Islet precursor cell (in vitro differentiated cells): ENCODE measurements around the gene UNC45A.
"Not testable (repeated sequence)": the region's sequence is repeated elsewhere in the genome, so short reads cannot be mapped to it uniquely, and the experiment has no call there.

Experiments used
- DNase-seq: peaks from one replicate; pipeline ENCODE4 v3.0.0-alpha.2; 2018

UNC45A gene, protein sequence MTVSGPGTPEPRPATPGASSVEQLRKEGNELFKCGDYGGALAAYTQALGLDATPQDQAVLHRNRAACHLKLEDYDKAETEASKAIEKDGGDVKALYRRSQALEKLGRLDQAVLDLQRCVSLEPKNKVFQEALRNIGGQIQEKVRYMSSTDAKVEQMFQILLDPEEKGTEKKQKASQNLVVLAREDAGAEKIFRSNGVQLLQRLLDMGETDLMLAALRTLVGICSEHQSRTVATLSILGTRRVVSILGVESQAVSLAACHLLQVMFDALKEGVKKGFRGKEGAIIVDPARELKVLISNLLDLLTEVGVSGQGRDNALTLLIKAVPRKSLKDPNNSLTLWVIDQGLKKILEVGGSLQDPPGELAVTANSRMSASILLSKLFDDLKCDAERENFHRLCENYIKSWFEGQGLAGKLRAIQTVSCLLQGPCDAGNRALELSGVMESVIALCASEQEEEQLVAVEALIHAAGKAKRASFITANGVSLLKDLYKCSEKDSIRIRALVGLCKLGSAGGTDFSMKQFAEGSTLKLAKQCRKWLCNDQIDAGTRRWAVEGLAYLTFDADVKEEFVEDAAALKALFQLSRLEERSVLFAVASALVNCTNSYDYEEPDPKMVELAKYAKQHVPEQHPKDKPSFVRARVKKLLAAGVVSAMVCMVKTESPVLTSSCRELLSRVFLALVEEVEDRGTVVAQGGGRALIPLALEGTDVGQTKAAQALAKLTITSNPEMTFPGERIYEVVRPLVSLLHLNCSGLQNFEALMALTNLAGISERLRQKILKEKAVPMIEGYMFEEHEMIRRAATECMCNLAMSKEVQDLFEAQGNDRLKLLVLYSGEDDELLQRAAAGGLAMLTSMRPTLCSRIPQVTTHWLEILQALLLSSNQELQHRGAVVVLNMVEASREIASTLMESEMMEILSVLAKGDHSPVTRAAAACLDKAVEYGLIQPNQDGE

DNA sequence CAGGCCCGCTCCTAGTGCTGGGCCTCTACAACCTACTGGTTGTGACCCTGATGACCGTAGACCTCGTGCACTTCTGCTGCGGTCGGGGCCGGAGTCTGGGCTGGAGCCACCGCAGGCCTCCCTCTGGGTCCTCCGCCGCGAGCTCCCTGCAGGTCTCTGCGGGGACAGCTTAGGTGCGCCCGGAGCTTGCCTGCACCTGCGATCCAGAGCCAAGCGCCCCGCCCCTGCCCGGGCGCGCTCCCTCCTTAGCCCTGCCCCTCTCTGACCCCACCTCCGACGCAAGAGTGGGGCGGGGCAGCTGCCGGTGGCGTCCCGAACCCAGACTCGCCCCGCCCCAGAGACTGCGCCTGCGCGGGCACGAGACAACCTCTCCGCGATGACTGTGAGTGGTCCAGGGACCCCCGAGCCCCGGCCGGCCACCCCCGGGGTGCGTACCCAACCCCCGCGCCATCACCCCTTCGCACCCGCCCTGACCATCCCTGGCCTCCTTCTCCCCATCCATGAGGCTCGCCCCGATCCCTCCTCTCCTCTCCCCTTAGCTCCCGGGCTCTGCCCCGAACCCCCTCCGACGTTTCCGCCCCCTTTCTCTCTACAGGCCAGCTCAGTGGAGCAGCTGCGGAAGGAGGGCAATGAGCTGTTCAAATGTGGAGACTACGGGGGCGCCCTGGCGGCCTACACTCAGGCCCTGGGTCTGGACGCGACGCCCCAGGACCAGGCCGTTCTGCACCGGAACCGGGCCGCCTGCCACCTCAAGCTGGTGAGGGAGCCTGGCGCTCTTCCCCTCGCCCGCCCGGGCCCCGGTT is at the start of gene UNC45A:
Gene UNC45A, plus strand, starts transcription at position 337 of the 803 bp plus-strand sequence. Its CDS starts 40 bp downstream, at position 377.
- DNase-seq = peak; percentile 97

DNA sequence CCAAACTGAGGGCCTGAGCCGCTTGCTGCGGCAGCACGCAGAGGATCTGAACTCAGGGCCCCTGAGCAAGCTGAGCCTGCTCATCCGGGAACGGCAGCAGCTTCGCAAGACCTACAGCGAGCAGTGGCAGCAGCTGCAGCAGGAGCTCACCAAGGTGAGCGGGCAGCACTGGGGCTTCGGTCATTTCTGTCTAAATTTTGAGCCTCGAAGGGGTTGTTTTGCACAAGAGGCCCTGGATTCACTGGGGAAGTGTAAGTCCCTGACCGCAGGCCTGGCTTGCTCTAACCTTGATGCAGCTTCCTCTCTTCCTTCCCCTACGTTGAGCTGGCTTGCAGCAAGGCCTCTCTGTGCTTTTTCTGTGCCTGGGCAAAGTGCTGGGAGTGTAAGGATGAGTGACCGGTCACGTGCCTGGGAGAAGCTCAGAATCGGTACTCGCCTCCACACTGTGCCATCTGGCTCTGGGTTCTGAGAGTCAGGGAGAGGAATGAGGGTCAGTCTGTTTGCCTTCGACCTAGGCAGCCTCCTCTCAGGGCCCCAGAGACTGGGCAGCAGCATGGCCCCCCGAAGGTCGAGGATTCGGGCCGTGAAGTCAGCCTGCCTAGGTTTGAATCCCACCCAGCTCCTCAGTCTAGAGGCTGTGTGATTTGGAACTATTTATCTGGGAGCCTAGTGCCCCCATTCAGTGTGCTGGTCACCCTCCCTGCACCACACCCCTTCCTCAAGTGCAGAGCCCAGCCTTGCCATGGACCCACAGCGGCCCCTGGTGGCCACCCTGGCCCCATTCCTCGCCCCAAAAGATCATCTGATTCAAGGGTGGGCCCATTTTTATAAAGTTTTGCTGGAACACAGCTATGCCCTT is 49.4 kb upstream of the UNC45A start:
- DNase-seq = peak; percentile 78

DNA sequence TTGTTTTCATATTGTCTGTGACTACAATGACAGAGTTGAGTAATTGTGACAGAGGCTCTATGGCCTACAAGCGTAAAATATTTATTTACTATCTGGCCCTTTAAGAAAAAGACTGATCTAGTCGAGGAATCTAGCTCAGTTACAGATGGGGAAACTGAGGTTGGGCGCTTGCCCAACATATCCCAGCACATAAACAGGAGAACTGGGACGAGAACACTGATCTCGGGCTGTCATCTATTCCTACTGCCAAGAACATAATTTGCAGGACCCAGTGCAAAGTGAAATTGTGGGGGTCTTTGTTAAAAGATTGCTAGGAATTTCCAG is 48.8 kb upstream of the UNC45A start:
- DNase-seq = no peak

DNA sequence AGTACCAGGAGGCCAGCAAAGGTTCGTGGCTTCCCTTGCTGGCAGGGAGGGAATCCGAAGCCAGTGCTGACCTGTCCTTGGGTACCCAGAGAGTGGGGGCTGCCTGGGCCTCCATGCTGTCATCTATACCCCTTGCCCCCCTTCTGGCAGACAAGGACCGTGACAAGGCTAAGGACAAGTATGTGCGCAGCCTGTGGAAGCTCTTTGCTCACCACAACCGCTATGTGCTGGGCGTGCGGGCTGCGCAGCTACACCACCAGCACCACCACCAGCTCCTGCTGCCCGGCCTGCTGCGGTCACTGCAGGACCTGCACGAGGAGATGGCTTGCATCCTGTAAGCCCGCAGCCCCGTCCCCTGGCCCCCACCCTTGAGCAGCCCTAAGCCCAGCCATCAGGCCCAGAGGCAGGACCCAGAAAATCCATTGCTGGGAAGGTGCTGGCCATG is 48.0 kb upstream of the UNC45A start:
- no peak for DNase-seq

DNA sequence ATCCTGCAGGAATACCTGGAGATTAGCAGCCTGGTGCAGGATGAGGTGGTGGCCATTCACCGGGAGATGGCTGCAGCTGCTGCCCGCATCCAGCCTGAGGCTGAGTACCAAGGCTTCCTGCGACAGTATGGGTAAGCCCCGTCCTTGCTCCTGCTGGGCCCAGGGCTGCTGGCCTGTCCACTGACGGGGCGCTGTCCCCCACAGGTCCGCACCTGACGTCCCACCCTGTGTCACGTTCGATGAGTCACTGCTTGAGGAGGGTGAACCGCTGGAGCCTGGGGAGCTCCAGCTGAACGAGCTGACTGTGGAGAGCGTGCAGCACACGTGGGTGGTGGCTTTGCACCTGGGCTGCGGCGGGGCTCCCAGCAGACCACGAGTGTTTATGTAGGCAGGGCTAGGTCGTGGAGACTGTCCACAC is 45.8 kb upstream of the UNC45A start:
- DNase-seq = no peak

DNA sequence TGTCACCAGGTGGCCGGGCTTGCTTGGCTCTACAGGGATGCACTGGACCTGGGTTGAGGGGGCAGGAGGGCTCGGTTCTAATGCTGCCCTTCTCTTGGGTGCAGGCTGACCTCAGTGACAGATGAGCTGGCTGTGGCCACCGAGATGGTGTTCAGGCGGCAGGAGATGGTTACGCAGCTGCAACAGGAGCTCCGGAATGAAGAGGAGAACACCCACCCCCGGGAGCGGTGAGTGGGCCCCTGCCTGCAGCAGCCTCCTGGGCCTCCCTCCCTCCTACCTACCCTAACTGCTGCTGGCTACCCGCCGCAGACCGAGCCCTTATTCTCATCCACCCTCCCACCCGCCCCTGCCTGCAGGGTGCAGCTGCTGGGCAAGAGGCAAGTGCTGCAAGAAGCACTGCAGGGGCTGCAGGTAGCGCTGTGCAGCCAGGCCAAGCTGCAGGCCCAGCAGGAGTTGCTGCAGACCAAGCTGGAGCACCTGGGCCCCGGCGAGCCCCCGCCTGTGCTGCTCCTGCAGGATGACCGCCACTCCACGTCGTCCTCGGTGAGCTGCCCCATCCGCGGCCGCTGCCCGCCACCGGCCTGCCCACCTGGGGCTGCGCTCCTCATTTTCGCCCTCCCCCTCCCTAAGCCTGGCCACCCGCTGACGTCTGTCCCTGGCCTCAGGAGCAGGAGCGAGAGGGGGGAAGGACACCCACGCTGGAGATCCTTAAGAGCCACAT is 45.2 kb upstream of the UNC45A start:
- no peak for DNase-seq

DNA sequence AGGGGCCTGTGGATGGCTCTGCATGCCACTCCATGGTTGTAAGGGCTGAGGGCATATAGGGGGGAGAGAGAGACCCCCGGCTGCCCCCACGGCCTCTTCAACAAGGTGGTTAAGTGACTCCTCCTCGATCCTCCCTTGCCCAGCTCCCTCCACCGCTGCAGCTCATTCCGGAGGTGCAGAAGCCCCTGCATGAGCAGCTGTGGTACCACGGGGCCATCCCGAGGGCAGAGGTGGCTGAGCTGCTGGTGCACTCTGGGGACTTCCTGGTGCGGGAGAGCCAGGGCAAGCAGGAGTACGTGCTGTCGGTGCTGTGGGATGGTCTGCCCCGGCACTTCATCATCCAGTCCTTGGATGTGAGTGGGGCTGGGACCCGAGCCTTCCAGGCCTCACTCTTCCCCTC is 44.2 kb upstream of the UNC45A start:
- DNase-seq = no peak

DNA sequence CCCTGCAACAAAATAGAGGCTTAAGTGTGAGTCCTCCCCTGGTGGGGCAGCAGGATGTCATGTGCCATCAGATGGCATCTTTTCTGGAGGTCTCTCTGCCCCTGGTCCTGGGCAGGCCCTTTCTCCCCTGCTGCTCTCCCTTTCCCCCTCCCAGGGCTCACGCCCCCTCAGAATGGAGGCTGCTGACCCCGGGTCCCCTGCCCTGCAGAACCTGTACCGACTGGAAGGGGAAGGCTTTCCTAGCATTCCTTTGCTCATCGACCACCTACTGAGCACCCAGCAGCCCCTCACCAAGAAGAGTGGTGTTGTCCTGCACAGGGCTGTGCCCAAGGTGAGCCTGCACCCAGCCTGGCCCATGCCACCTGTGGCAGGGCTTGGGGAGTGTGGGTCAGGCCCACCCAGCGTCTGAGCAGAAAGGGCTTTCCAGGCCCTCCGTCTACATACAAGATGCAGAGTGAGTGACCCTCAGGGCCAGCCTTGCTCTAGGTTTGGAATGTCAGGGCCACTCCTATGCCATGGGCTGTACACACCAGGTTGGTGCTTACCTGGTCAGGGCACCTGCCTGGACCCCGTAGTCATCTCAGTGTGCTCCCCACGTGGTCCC is 43.6 kb upstream of the UNC45A start:
- DNase-seq = no peak

DNA sequence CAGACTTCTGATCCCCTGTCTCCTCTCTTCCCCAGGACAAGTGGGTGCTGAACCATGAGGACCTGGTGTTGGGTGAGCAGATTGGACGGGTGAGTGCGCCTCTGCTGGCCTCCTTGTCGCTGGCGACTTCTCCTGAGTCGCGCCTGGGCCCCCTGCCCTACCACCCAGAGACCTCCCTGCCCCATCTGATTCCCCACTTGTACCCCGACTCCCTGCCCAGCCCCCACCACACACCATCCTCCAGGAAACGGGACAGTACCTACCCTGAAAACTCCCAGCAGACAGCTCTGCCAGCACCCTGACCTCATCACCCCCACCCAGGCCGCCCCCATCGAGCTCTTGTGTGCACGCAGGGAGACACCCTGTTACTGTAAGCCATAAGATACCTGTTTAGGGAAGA is 43.1 kb upstream of the UNC45A start:
- no peak for DNase-seq

DNA sequence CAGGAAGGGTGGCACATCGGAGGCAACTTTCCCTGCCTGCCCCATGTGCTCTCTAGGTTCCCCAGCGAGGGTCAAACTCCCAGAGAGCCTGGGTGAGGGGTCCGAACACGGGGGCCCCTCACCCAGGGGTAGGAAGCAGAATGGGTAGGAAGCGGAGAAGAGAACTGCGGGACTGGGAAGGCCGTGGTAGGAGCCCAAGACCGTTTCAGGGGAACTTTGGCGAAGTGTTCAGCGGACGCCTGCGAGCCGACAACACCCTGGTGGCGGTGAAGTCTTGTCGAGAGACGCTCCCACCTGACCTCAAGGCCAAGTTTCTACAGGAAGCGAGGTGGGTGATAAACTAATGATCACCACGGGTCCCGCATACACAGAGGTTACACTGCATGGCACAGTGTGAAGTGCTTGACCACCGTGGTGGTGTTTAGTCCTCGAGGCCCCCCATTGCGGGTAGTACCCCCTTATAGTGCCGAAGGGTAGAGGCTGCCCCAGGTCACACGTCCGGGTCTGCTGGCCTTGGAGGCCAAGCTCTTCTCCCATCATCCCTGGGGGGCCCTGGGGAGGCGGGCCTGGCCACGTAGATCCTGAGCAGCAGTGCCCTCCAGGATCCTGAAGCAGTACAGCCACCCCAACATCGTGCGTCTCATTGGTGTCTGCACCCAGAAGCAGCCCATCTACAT is 42.4 kb upstream of the UNC45A start:
- DNase-seq = no peak

DNA sequence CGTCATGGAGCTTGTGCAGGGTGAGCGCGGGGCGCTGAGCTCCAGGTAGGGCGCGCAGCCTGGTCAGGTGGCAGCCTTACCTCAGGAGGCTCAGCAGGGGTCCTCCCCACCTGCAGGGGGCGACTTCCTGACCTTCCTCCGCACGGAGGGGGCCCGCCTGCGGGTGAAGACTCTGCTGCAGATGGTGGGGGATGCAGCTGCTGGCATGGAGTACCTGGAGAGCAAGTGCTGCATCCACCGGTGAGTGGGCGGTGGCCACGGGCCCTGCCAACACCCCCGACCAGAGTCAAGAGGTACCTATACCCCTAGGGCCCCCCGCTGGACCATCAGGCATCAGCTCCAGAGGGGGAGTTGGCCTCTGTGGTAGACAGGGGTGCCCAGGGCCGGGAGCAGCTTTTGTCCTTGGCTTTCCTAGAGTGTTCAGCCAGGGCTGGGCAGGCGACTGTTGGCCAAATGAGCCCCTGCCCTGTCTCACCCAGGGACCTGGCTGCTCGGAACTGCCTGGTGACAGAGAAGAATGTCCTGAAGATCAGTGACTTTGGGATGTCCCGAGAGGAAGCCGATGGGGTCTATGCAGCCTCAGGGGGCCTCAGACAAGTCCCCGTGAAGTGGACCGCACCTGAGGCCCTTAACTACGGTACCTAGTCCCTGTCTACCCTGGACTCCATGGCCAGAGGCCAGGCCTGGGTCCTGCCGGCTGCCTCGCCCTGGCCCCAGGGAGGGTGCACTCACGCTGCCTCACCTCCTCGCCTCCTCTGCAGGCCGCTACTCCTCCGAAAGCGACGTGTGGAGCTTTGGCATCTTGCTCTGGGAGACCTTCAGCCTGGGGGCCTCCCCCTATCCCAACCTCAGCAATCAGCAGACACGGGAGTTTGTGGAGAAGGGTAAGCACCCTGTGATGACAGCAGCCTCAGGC is 41.7 kb upstream of the UNC45A start:
- no peak for DNase-seq

DNA sequence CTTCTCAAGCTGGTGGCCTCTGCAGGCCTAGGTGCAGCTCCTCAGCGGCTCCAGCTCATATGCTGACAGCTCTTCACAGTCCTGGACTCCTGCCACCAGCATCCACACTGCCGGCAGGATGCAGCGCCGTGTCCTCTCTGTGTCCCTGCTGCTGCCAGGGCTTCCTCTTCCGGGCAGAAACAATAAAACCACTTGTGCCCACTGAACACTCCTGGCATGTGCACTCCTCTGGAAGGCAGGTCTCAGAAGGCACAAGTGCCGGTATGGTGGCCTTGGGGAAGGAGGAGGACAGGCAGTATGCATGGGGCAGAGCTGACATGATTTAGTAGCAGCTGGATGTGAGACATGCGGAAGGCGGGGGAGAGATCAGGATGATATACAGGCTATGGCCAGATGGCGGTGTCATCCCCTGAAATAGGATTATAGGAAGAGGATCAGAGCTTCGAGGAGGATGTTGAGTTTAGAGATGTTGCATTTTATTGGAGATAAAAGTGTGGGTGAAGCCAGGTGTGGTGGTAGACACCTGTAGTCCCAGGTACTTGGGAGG is 39.4 kb upstream of the UNC45A start:
- no peak for DNase-seq

DNA sequence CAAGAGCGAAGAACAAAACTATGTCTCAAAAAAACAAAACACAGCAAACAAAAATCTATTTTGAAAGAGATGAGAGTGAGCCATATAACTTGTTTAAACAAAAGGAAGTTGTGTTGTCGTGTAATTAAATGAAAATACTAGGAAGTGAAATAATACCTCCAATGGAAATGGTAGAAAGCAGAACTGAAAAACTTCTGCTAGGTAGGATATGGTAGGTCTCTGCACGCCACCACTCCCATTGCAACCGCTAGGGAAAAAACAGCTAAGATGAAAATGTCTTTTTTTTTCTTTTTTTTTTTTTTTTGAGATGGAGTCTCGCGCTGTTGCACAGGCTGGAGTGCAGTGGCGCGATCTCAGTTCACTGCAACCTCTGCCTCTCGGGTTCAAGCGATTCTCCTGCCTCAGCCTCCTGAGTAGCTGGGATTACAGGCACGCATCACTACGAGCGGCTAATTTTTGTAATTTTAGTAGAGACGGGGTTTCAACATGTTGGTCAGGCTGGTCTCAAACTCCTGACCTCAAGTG is 37.9 kb upstream of the UNC45A start:
- DNase-seq = not testable (repeated sequence)

DNA sequence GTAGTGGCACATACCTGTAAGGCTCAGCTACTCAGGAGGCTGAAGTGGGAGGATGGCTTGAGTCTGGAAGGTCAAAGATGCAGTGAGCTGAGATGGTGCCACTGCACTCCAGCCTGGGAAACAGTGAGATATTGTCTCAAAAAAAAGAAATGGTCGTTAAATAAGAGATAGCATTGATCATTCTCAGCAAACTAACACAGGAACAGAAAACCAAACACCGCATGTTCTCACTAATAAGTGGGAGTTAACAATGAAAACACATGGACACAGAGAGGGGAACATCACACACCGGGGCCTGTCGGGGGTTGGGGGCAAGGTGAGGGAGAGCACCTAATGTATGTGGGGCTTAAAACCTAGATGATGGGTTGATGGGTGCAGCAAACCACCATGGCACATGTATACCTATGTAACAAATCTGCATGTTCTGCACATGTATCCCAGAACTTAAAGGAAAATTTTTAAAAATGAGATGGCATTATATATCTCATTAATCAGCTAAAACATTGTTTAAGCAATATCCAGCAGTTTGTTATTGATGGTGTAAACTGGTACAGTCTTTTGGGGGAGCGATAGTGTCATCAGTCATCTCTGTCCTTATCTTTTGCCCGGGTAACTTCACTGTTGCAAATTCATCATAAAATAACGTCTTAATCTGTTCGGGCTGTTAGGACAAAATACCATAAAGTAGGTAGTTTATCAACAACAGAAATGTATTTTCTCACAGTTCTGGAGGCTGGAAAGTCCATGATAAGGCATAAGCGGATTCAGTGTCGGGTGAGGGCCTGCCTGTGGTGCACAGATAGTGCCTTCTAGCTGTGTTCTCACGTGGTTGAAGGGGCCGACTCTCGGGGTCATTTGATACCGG is 33.7 kb upstream of the UNC45A start:
- no peak for DNase-seq

DNA sequence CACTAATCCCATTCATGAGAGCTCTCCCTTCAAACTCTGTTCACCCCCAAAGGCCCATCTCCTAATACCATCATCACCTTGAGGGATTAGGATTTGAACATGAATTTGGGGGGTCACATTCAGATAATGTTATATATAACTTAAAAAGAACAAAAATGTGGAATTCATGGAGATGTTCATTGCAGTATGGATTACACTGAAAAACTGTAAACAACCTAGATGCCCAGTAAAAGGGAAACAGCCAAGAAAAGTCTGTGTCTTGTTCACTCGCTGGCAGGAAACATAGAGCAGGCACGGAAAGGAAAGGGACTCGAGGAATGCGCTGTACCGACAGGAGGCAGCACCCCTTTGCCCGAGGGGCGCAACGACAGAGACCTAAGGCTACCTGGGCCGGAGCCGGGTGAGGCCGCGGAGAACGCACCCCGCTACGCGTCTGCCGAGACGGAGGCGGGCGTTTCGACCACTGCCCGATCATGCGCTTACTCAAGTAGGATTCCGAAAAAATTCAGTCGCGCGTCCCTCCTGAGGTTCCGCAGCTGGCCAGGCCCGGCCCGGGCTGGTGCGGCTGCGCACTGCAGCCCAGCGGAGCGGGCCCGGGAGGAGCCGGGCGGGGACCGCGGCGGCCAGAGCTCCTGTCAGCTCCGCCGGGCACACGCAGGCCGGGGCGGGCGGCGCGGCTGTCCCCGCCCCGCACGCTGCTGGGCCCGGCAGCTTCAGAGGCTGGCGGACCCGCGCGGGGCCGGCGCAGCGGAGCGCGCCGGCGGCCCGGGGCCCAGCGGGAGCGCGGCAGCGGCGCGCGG is 32.8 kb upstream of the UNC45A start:
- peak; percentile 90 for DNase-seq

DNA sequence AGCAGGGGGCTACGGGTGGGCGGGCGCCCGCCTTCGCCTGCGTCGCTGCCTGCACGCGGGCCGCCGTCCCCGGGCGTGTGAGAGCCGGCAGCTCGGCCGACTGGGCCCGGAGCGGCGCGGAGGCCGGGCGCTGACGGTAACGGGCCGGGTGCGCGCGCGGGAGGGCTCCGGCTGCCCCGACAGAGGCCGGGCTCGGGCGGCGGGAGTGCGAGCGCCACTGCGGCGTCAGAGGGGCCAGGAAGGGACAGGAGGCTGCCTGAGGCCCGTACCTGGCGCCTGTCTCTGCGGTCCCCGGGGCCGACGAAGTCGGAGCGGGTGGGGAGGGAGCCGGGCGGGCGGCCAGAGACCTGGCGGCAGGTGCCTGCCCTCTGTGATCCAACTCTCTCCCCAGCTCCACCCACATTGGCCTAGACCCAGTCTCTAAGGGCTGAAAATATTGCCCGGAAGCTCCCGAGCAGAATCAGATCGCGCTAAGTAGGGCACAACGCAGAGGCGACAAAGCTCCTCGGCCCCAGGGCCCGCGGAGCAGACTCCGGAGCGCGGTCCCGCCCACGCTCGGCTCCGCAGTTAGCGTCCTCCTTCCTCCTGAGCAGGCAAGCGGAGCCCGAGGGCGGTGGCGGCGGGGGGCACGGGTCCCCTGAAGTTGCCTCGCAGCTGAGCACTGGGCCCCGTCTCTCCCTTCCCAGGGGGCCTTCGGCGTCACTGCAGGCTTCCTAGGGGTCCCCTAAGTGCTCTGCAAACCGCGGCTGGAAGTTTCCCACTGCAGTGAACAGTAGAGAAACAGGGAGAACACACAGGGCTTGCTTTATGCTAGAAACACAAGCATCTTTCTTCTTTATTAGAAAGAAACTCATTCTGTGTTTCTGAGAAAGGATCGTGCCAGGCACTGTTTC is 32.0 kb upstream of the UNC45A start, which contains the start of gene MAN2A2:
Gene MAN2A2, plus strand, starts transcription at position 463 of the 893 bp plus-strand sequence. CDS start 906 bp downstream, outside the sequence.
- DNase-seq = peak; percentile 82
